HUES48 (cell line): ENCODE measurements around the gene TENM4.

Experiments used
- H3K27ac ChIP-seq: one replicate; pipeline ENCODE4 v1.7.0; 2013; ENCODE audit warnings: low read depth, low read length, inconsistent platforms
- H3K27me3 ChIP-seq: 2 replicates; pipeline ENCODE4 v1.6.1; 2013; ENCODE audit warnings: mild to moderate bottlenecking, low read length; ENCODE audit not compliant: control insufficient read depth, insufficient read depth
- H3K36me3 ChIP-seq: 2 replicates; pipeline ENCODE4 v1.6.1; 2013; ENCODE audit warnings: low read length; ENCODE audit not compliant: control insufficient read depth, insufficient read depth
- H3K4me1 ChIP-seq: 2 replicates; pipeline ENCODE4 v1.6.1; 2013; ENCODE audit warnings: mild to moderate bottlenecking, low read length; ENCODE audit not compliant: control insufficient read depth, insufficient read depth
- H3K4me3 ChIP-seq: 2 replicates; pipeline ENCODE4 v1.5.1; 2013; ENCODE audit warnings: mild to moderate bottlenecking, low read depth, low read length
- H3K9ac ChIP-seq: 2 replicates; pipeline ENCODE4 v1.6.1; 2013; ENCODE audit warnings: mild to moderate bottlenecking, low read depth, low read length, moderate library complexity
- H3K9me3 ChIP-seq: 2 replicates; pipeline ENCODE4 v1.6.1; 2013; ENCODE audit warnings: low read length; ENCODE audit not compliant: control insufficient read depth, insufficient read depth

Gene TENM4

GRCh38 chr11:79042824-79043223 is 398.0 kb downstream of the TENM4 start:
- no peaks in the 10 kb centered on the region for H3K36me3 ChIP-seq
- H3K9ac ChIP-seq, result no peak overlapping the region
- no peaks in the 10 kb centered on the region for H3K9me3 ChIP-seq
- H3K27me3 ChIP-seq, result no peaks in the 10 kb centered on the region
- no peak overlapping the region for H3K27ac ChIP-seq
- no peak overlapping the region for H3K4me3 ChIP-seq
- H3K4me1 ChIP-seq, result no peaks in the 10 kb centered on the region

GRCh38 chr11:79040348-79040747 is 400.5 kb downstream of the TENM4 start:
- no peaks in the 10 kb centered on the region for H3K36me3 ChIP-seq
- no peak overlapping the region for H3K9ac ChIP-seq
- H3K9me3 ChIP-seq, result no peaks in the 10 kb centered on the region
- H3K4me1 ChIP-seq, result no peaks in the 10 kb centered on the region
- H3K27me3 ChIP-seq, result no peaks in the 10 kb centered on the region
- H3K4me3 ChIP-seq, result no peak overlapping the region
- no peak overlapping the region for H3K27ac ChIP-seq

GRCh38 chr11:79039122-79039521 is 401.7 kb downstream of the TENM4 start:
- no peaks in the 10 kb centered on the region for H3K36me3 ChIP-seq
- H3K4me1 ChIP-seq, result no peaks in the 10 kb centered on the region
- H3K4me3 ChIP-seq, result no peak overlapping the region
- H3K9ac ChIP-seq, result no peak overlapping the region
- no peaks in the 10 kb centered on the region for H3K27me3 ChIP-seq
- H3K9me3 ChIP-seq, result no peaks in the 10 kb centered on the region
- no peak overlapping the region for H3K27ac ChIP-seq

- Histone ChIP-seq H3K9me3 (no peaks in the 10 kb centered on the region), H3K4me1 (no peaks in the 10 kb centered on the region), H3K9ac (no peak overlapping the region), H3K27me3 (no peaks in the 10 kb centered on the region), H3K36me3 (no peaks in the 10 kb centered on the region), H3K27ac (no peak overlapping the region), H3K4me3 (no peak overlapping the region)
Observed at GRCh38 chr11:79035881-79036280, 404.9 kb downstream of the TENM4 start.

GRCh38 chr11:79033833-79034232 is 407.0 kb downstream of the TENM4 start:
- H3K9me3 ChIP-seq, result no peaks in the 10 kb centered on the region
- H3K27ac ChIP-seq, result no peak overlapping the region
- H3K36me3 ChIP-seq, result no peaks in the 10 kb centered on the region
- no peaks in the 10 kb centered on the region for H3K27me3 ChIP-seq
- H3K4me3 ChIP-seq, result no peak overlapping the region
- H3K9ac ChIP-seq, result no peak overlapping the region
- H3K4me1 ChIP-seq, result no peaks in the 10 kb centered on the region

- Histone ChIP-seq H3K4me1 (peaks cover 8% of the 10 kb centered on the region), H3K9ac (no peak overlapping the region), H3K27me3 (no peaks in the 10 kb centered on the region), H3K27ac (no peak overlapping the region), H3K4me3 (no peak overlapping the region), H3K36me3 (no peaks in the 10 kb centered on the region), H3K9me3 (no peaks in the 10 kb centered on the region)
Observed at GRCh38 chr11:79030448-79030847, 410.4 kb downstream of the TENM4 start.

GRCh38 chr11:79028225-79028624 is 412.6 kb downstream of the TENM4 start:
- H3K9me3 ChIP-seq, result no peaks in the 10 kb centered on the region

GRCh38 chr11:79026803-79027445 is 413.9 kb downstream of the TENM4 start:
- Histone ChIP-seq H3K4me1 (peaks cover 8% of the 10 kb centered on the region), H3K9me3 (no peaks in the 10 kb centered on the region), H3K9ac (no peak overlapping the region), H3K4me3 (no peak overlapping the region), H3K27ac (no peak overlapping the region), H3K36me3 (no peaks in the 10 kb centered on the region), H3K27me3 (no peaks in the 10 kb centered on the region)

More at GRCh38 chr11:79028225-79028624, 412.6 kb downstream of the TENM4 start:
- no peak overlapping the region for H3K4me3 ChIP-seq
- no peak overlapping the region for H3K27ac ChIP-seq
- no peak overlapping the region for H3K9ac ChIP-seq
- H3K4me1 ChIP-seq, result peaks cover 8% of the 10 kb centered on the region
- H3K27me3 ChIP-seq, result no peaks in the 10 kb centered on the region
- H3K36me3 ChIP-seq, result no peaks in the 10 kb centered on the region

- Histone ChIP-seq H3K4me1 (peaks cover 8% of the 10 kb centered on the region), H3K27ac (peak overlapping the region; percentile 33), H3K9ac (no peak overlapping the region), H3K27me3 (no peaks in the 10 kb centered on the region), H3K36me3 (no peaks in the 10 kb centered on the region), H3K9me3 (no peaks in the 10 kb centered on the region), H3K4me3 (no peak overlapping the region)
Observed at GRCh38 chr11:79025622-79026021, 415.2 kb downstream of the TENM4 start.

GRCh38 chr11:79025097-79025496 is 415.7 kb downstream of the TENM4 start:
- Histone ChIP-seq H3K27ac (no peak overlapping the region), H3K4me1 (peaks cover 8% of the 10 kb centered on the region), H3K27me3 (no peaks in the 10 kb centered on the region), H3K9ac (no peak overlapping the region), H3K9me3 (no peaks in the 10 kb centered on the region), H3K36me3 (no peaks in the 10 kb centered on the region), H3K4me3 (no peak overlapping the region)

GRCh38 chr11:79022265-79022664 is 418.6 kb downstream of the TENM4 start:
- no peaks in the 10 kb centered on the region for H3K9me3 ChIP-seq
- no peaks in the 10 kb centered on the region for H3K36me3 ChIP-seq

More at GRCh38 chr11:79022265-79022664, 418.6 kb downstream of the TENM4 start:
- H3K4me1 ChIP-seq, result peaks cover 8% of the 10 kb centered on the region
- H3K9ac ChIP-seq, result no peak overlapping the region
- H3K27me3 ChIP-seq, result no peaks in the 10 kb centered on the region
- H3K4me3 ChIP-seq, result no peak overlapping the region
- H3K27ac ChIP-seq, result no peak overlapping the region
